GM15510 (cell line): ENCODE measurements around the gene SPRR5.

Experiments used
- POLR2A ChIP-seq: IDR thresholded peaks from 3 replicates; pipeline ENCODE4 v1.6.1; 2011; ENCODE audit warnings: borderline replicate concordance; ENCODE audit not compliant: insufficient read length; ENCODE audit errors: extremely low read depth

SPRR5 gene

GRCh38 chr1:152995842-152996241 is 48.8 kb downstream of the SPRR5 start:
- no peak for TF ChIP-seq POLR2A

DNA sequence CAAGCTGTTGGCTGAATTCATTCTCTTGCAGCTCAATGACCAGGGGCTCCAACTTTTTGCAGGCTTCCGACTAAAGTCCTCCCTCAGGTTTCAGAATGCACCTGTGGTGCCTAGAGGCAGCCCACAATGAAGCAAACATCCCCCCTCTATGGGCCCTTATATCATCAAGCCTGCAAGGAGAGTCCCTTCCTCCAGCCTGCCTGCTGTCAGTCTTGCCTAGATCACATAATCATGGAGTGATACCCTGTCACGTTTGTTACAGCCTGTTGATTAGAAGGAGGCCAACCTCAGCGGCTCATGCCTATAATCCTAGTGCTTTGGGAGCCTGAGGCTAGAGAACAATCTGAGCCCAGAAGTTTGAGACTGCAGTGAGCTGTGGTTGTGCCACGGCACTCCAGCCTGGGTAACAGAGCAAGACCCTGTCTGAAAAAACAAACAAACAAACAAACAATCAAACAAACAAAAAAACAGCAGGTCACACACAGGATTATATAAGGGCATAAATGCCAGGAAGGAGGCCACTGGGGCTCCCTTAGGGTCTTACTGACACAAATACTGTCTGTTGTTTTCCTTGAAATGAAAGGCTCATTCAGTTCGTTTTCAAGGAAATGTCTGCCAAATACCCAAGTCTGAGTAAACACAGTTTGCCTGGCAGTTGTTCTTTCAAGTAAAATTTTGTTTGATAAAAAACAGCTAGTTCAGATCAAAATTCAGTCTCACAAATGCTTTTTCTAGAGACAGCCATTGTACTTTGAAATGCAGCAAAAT is 49.8 kb downstream of the SPRR5 start:
- TF ChIP-seq POLR2A, result no peak

- no peak for TF ChIP-seq POLR2A
Observed at GRCh38 chr1:152997901-152998300, 50.9 kb downstream of the SPRR5 start.

- TF ChIP-seq POLR2A, result no peak
Observed at GRCh38 chr1:152998476-152998875, 51.5 kb downstream of the SPRR5 start.
